RWPE2 (cell line): ENCODE data around the gene ITGA4.

Experiments used
- ATAC-seq: fragments of 200-7000 bp; cut with Tn5 transposase; 3 replicates; pipeline ENCODE4 v1.9.1; 2021; ENCODE audit warnings: low read depth
- DNase-seq: peaks from one replicate; pipeline ENCODE4 v3.0.0-alpha.2; 2020; ENCODE audit warnings: low spot score
- H3K27ac ChIP-seq: fragments of 450-650 bp; 2 replicates; pipeline ENCODE4 v1.5.1; 2017; ENCODE audit warnings: mild to moderate bottlenecking; ENCODE audit not compliant: poor library complexity, severe bottlenecking
- H3K27me3 ChIP-seq: fragments of 250-450 bp; sonication (Bioruptor Pico); 2 replicates; pipeline ENCODE4 v1.5.1; 2021; ENCODE audit warnings: mild to moderate bottlenecking, moderate library complexity; ENCODE audit not compliant: insufficient read depth, poor library complexity, severe bottlenecking
- H3K36me3 ChIP-seq: fragments of 250-450 bp; sonication (Bioruptor Pico); 2 replicates; pipeline ENCODE4 v1.5.1; 2020; ENCODE audit warnings: low read depth, mild to moderate bottlenecking, moderate library complexity
- H3K4me1 ChIP-seq: fragments of 250-450 bp; sonication (Bioruptor Pico); 2 replicates; pipeline ENCODE4 v1.5.1; 2021; ENCODE audit warnings: mild to moderate bottlenecking, moderate library complexity; ENCODE audit not compliant: insufficient read depth, poor library complexity, severe bottlenecking
- H3K4me3 ChIP-seq: fragments of 250-450 bp; sonication (Bioruptor Pico); 2 replicates; pipeline ENCODE4 v1.5.1; 2021; ENCODE audit warnings: mild to moderate bottlenecking, moderate library complexity; ENCODE audit not compliant: severe bottlenecking
- H3K9me3 ChIP-seq: fragments of 250-450 bp; sonication (Bioruptor Pico); 2 replicates; pipeline ENCODE4 v1.5.1; 2021; ENCODE audit warnings: mild to moderate bottlenecking, moderate library complexity; ENCODE audit not compliant: severe bottlenecking
- CTCF ChIP-seq: fragments of 450-650 bp; IDR thresholded peaks from one replicate; pipeline ENCODE4 v1.5.1; 2017; ENCODE audit warnings: mild to moderate bottlenecking, moderate library complexity; ENCODE audit not compliant: poor library complexity, severe bottlenecking

Gene ITGA4

DNA sequence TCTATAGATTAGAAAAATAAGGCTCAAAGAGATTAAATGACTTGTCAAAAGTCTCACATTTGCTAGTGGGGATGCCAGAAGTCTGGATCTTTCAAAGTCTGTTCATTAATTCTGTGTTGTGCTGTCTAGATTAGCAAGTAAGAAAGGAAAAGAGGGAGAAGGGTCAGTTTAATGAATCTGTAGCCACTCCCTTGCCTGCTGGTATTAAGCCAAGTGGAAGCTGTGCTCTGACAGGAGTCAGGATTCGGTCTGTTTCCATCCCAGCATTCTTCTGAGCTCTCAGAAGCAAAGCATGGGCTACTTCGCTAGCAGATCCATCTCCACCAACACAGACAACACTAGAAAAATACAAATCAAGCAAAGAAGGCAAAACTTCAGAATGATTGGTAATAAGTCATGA lies 101.2 kb downstream of the ITGA4 start:
- ATAC-seq: no peak
- DNase-seq: no peak
- Histone ChIP-seq H3K36me3 (no peaks in the 10 kb centered on the region), H3K4me1 (no peaks in the 10 kb centered on the region), H3K9me3 (no peaks in the 10 kb centered on the region), H3K27me3 (no peaks in the 10 kb centered on the region), H3K4me3 (no peak overlapping the region), H3K27ac (no peak overlapping the region)
- TF ChIP-seq CTCF: no peak

DNA sequence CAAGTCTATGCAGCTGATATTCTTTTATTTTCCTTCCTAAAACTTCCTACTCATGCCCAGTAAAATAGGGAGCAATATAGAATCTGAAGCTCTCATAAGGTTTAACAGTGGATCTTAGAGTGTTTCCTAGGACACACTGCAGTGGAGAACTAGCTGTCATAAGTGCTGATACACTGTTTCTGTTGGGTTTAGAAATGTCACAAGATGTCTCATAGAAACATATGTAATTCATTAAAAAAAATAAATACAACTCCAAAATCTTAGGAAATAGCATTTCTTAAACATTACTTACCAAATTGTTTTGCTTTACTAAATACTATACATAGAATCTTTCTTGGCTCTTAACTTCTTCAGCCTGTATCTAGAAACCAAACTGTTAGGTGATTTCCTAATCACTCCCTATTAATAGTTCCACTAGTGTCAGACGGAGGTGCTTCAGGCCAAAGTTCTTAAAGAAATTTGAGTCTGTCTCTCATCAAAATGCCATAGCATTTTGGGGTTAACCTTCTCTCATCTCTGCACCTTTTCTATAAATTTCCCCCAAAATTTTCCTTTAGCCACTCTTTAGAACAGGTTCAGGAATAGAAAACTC lies 106.0 kb downstream of the ITGA4 start:
- H3K9me3 ChIP-seq: no peaks in the 10 kb centered on the region
- H3K27ac ChIP-seq: no peak overlapping the region
- no peaks in the 10 kb centered on the region for H3K4me1 ChIP-seq
- no peak for ATAC-seq
- no peak for TF ChIP-seq CTCF
- no peak for DNase-seq
- H3K36me3 ChIP-seq: no peaks in the 10 kb centered on the region
- no peak overlapping the region for H3K4me3 ChIP-seq
- no peaks in the 10 kb centered on the region for H3K27me3 ChIP-seq

GRCh38 chr2:181566334-181567032 lies 109.3 kb downstream of the ITGA4 start:
- H3K4me1 ChIP-seq: peaks cover 4% of the 10 kb centered on the region
- no peak for TF ChIP-seq CTCF
- H3K4me3 ChIP-seq: no peak overlapping the region
- ATAC-seq: no peak
- no peaks in the 10 kb centered on the region for H3K36me3 ChIP-seq
- H3K27me3 ChIP-seq: no peaks in the 10 kb centered on the region
- DNase-seq: no peak
- no peak overlapping the region for H3K27ac ChIP-seq
- H3K9me3 ChIP-seq: no peaks in the 10 kb centered on the region

DNA sequence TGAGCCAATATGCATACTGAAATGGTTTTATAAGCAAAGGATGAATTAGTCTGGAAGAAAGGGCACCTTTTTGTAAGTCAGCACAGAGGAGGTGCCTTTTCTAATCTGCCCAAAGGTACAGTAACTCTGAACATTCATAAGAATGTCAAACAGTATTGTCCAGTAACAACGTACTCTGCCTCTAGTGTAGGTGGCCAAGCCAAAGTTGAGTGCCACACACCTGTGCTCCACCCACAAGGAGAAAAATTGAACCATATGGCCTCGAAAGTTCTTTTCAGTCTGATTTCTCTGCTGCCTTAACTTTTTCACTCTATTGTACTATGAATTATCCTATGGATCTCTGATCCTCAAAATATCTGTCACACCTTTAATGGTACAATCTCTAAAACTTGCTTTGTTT lies 112.9 kb downstream of the ITGA4 start:
- peaks cover 4% of the 10 kb centered on the region for H3K4me1 ChIP-seq
- DNase-seq (no peak), ATAC-seq (no peak)
- no peaks in the 10 kb centered on the region for H3K36me3 ChIP-seq
- no peaks in the 10 kb centered on the region for H3K27me3 ChIP-seq
- no peak for TF ChIP-seq CTCF
- no peak overlapping the region for H3K4me3 ChIP-seq
- no peaks in the 10 kb centered on the region for H3K9me3 ChIP-seq
- H3K27ac ChIP-seq: no peak overlapping the region
